GM21529 (cell line): ENCODE results near the gene TSPAN33.
"Not testable (repeated sequence)": the region's sequence is repeated elsewhere in the genome, so short reads cannot be mapped to it uniquely, and the experiment has no call there.

ENCODE experiments used
- ATAC-seq: cut with Tn5 transposase; IDR thresholded peaks from one replicate; pipeline ENCODE4 v1.9.1; 2021; ENCODE audit not compliant: unreplicated experiment

Gene TSPAN33

GRCh38 chr7:129205987-129206785 is 61.7 kb downstream of the TSPAN33 start:
- no peak for ATAC-seq

- no peak for ATAC-seq
These were observed 64.2 kb downstream of the TSPAN33 start for GRCh38 chr7:129208667-129209066.

GRCh38 chr7:129209067-129209926 is 64.8 kb downstream of the TSPAN33 start:
- no peak for ATAC-seq

- peak; percentile 72 for ATAC-seq
These were observed 65.9 kb downstream of the TSPAN33 start for GRCh38 chr7:129210256-129210988.

GRCh38 chr7:129210989-129211312 is 66.4 kb downstream of the TSPAN33 start:
- no peak for ATAC-seq

GRCh38 chr7:129212126-129212525 is 67.6 kb downstream of the TSPAN33 start:
- no peak for ATAC-seq

GRCh38 chr7:129212596-129212995 is 68.1 kb downstream of the TSPAN33 start:
- ATAC-seq, result no peak

- no peak for ATAC-seq
These were observed 69.3 kb downstream of the TSPAN33 start for GRCh38 chr7:129213828-129214227.

- ATAC-seq, result not testable (repeated sequence)
These were observed 71.2 kb downstream of the TSPAN33 start for GRCh38 chr7:129215691-129216090.

GRCh38 chr7:129216101-129216715 is 71.7 kb downstream of the TSPAN33 start:
- not testable (repeated sequence) for ATAC-seq

GRCh38 chr7:129216821-129217416 is 72.4 kb downstream of the TSPAN33 start:
- ATAC-seq, result not testable (repeated sequence)

- no peak for ATAC-seq
These were observed 74.1 kb downstream of the TSPAN33 start for GRCh38 chr7:129218514-129219062.

GRCh38 chr7:129219166-129219565 is 74.7 kb downstream of the TSPAN33 start:
- not testable (repeated sequence) for ATAC-seq
